Measurements from ENCODE around the gene SLC6A19.

- TF ChIP-seq CTCF (IDR thresholded peaks at IDR 0.05): no peak
- TF ChIP-seq POLR2A (IDR thresholded peaks at IDR 0.05): no peak
Measured at GRCh38 chr5:1211701-1212100, 10.3 kb downstream of the SLC6A19 start.

Data from tibial nerve (tissue), 3 donors.